Endometrium (tissue), 2 donors: ENCODE results near the gene PCDHA6.
"Not testable (repeated sequence)": the region's sequence is repeated elsewhere in the genome, so short reads cannot be mapped to it uniquely, and the experiment has no call there.

Experiments
- FAIRE-seq: peaks from 2 replicates; lab custom pipeline; 2012; peaks lifted over from hg19 to GRCh38; lab: Jason Lieb, UNC
- donor health status: control.
- donor health status: control.

Gene PCDHA6

DNA sequence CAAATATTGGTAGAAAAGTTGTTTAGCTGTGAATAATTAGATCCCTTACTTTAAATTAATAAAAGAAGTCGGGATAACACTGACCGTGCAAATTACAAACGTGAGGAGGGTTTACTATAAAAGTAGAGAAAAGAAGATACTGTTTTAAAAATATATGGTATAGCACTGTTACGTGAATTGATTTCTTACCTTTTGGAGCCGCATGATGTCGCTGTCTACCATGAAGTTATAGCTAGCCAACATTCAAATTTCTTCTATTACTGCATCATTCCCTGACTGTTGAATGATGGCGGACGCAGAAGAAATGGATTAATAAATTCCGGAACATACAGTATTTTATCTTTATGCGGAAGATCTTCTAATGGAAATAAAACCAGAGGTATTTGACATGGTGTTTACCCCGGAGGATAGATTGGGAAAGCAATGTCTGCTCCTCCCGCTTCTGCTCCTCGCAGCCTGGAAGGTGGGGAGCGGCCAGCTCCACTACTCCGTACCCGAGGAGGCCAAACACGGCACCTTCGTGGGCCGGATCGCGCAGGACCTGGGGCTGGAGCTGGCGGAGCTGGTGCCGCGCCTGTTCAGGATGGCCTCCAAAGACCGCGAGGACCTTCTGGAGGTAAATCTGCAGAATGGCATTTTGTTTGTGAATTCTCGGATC lies at the start of gene PCDHA6:
TSS of gene PCDHA6 (plus strand) at position 257 of the 658 bp plus-strand sequence. CDS start at position 389, 132 bp downstream.
- FAIRE-seq: no peak

- no peak for FAIRE-seq
Observed at GRCh38 chr5:140780512-140780911, 47.2 kb upstream of the PCDHA6 start.

DNA sequence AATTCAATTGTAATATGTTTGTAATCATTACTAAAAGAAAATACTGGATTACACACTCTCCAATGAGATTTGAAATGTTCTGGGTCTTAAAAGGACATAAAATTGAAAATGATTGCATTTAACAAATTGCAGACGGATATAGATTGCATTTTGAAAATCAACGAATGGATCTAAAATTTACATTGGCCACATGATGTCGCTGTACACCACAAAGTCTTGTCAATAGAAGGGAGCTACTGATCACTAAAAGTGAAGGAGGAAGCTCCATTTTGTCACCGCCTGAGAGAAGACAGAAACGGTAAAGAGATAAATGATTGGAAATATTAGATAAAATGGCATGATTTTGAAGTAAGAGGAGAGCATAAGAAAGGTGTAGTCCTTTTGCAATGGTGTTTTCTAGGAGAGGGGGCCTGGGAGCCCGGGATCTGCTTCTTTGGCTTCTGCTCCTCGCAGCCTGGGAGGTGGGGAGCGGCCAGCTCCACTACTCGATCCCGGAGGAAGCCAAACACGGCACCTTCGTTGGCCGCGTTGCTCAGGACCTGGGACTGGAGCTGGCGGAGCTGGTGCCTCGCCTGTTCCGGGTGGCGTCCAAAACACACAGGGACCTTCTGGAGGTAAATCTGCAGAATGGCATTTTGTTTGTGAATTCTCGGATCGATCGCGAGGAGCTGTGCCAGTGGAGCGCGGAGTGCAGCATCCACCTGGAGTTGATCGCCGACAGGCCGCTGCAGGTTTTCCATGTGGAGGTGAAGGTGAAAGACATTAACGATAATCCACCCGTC lies 41.7 kb upstream of the PCDHA6 start, which contains the start of gene PCDHA1:
TSS of gene PCDHA1 (plus strand) at position 236 of the 782 bp plus-strand sequence.
- FAIRE-seq: no peak

GRCh38 chr5:140787422-140787821 lies 40.3 kb upstream of the PCDHA6 start:
- FAIRE-seq: not testable (repeated sequence)

GRCh38 chr5:140787849-140788504 lies 39.8 kb upstream of the PCDHA6 start:
- FAIRE-seq: not testable (repeated sequence)

GRCh38 chr5:140791089-140791488 lies 36.7 kb upstream of the PCDHA6 start:
- no peak for FAIRE-seq

DNA sequence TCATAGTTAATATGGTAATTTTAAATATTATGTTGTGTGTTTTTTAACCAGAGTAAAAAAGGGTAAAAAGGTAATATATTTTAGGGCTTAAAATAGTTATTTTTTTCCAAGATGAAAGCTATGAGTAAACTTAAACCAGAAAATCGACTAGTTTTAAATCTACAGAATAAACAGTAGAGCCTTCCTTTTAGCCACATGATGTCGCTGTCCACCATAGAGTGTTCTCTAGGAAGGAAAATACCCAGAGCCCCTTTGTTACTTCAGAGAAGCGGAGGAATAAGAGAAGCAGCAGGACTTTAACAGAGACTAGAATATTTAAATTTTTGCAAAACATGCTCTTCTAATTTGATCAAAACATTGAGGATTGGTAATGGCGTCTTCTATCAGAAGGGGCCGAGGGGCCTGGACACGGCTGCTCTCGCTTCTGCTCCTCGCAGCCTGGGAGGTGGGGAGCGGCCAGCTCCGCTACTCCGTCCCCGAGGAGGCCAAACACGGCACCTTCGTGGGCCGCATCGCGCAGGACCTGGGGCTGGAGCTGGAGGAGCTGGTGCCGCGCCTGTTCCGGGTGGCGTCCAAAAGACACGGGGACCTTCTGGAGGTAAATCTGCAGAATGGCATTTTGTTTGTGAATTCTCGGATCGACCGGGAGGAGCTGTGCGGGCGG lies 33.0 kb upstream of the PCDHA6 start, which contains the start of gene PCDHA2:
TSS of gene PCDHA2 (plus strand) at position 258 of the 664 bp plus-strand sequence.
- FAIRE-seq: no peak

DNA sequence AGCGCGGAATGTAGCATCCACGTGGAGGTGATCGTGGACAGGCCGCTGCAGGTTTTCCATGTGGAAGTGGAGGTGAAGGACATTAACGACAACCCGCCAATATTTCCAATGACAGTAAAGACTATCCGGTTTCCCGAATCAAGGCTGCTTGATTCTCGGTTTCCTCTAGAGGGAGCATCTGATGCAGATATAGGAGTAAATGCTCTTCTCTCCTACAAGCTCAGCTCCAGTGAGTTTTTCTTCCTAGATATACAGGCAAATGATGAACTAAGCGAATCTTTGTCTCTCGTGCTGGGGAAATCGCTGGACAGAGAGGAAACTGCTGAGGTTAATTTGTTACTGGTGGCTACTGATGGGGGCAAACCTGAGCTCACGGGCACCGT lies 32.5 kb upstream of the PCDHA6 start:
- no peak for FAIRE-seq

- not testable (repeated sequence) for FAIRE-seq
Observed at GRCh38 chr5:140796072-140796717, 31.6 kb upstream of the PCDHA6 start.

GRCh38 chr5:140796718-140797095 lies 31.1 kb upstream of the PCDHA6 start:
- FAIRE-seq: no peak

- no peak for FAIRE-seq
Observed at GRCh38 chr5:140800816-140801493, 26.8 kb upstream of the PCDHA6 start, which contains the start of gene PCDHA3. TSS of gene PCDHA3 (plus strand) at chr5:140801057.

GRCh38 chr5:140801494-140801841 lies 26.3 kb upstream of the PCDHA6 start:
- no peak for FAIRE-seq

DNA sequence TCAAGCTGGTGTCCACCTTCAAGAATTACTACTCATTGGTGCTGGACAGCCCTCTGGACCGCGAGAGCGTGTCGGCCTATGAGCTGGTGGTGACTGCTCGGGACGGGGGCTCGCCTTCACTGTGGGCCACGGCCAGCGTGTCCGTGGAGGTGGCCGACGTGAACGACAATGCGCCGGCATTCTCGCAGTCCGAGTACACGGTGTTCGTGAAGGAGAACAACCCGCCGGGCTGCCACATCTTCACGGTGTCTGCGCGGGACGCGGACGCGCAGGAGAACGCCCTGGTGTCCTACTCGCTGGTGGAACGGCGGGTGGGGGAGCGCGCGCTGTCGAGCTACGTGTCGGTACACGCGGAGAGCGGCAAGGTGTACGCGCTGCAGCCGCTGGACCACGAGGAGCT lies 25.4 kb upstream of the PCDHA6 start:
- not testable (repeated sequence) for FAIRE-seq

- no peak for FAIRE-seq
Observed at GRCh38 chr5:140802781-140803271, 24.9 kb upstream of the PCDHA6 start.

DNA sequence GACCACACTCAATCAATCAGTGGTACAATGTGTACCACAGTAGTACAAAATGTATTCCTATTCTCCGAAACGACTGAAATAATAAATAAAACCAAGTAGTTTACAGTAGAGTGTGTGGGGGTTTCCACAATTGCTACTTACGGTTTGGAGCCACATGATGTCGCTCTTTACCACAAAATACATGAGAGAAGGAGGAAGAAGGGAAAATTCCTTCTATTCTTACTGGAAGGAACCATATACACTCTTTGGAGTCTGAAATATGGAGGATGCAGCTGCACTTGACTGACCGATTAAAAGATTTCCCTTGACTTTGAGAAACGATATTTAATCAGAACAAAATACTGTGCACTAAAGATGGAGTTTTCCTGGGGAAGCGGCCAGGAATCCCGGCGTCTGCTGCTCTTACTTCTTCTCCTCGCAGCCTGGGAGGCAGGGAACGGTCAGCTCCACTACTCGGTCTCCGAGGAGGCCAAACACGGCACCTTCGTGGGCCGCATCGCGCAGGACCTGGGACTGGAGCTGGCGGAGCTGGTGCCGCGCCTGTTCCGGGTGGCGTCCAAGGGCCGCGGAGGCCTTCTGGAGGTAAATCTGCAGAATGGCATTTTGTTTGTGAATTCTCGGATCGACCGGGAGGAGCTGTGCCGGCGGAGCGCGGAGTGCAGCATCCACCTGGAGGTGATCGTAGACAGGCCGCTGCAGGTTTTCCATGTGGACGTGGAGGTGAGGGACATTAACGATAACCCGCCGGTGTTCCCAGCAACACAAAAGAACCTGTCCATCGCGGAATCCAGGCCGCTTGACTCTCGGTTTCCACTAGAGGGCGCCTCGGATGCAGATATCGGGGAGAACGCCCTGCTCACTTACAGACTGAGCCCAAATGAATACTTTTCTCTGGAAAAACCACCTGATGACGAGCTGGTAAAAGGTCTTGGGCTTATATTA lies 20.7 kb upstream of the PCDHA6 start, which contains the start of gene PCDHA4:
TSS of gene PCDHA4 (plus strand) at position 235 of the 942 bp plus-strand sequence.
- no peak for FAIRE-seq

GRCh38 chr5:140808241-140808888 lies 19.4 kb upstream of the PCDHA6 start:
- not testable (repeated sequence) for FAIRE-seq

DNA sequence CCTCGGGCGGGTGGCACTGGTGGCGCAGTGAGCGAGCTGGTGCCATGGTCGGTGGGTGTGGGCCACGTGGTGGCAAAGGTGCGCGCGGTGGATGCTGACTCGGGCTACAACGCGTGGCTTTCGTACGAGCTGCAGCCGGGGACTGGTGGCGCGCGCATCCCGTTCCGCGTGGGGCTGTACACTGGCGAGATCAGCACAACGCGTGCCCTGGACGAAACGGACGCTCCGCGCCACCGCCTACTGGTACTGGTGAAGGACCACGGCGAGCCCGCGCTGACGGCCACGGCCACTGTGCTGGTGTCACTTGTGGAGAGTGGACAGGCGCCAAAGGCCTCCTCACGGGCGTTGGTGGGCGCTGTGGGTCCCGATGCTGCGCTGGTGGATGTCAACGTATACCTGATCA lies 18.9 kb upstream of the PCDHA6 start:
- no peak for FAIRE-seq

- no peak for FAIRE-seq
Observed at GRCh38 chr5:140821375-140822280, 6.1 kb upstream of the PCDHA6 start, which contains the start of gene PCDHA5. TSS of gene PCDHA5 (plus strand) at chr5:140821613.
